Endothelial cell of umbilical vein (primary cell): ENCODE measurements around the gene DNAAF5. TPM values are rescaled to one million over a fixed set of nuclear protein-coding genes. Genes with fewer than 3 reads are reported as not detected.

ENCODE experiments used
- BruUV-seq: library from RNA; stranded (reverse); fragments of 400-500 nt; replicated peaks from 2 replicates; lab custom pipeline; 2021; lab: Mats Ljungman, UMichigan
- CTCF ChIA-PET: fragments of 300-600, 350-600 bp; sonication (Branson Sonifier 250); formaldehyde crosslinking; loops from one replicate; lab custom pipeline; 2021; ENCODE audit warnings: antibody characterized with exemption, inconsistent platforms; lab: Charles Lee
- POLR2A ChIA-PET: fragments of 300-600, 350-600 bp; sonication (Branson Sonifier 250); formaldehyde crosslinking; loops from one replicate; lab custom pipeline; 2021; ENCODE audit warnings: antibody characterized with exemption, inconsistent platforms; lab: Charles Lee
- DNase-seq: peaks from one replicate; pipeline ENCODE4 v3.0.0-alpha.2; 2011; ENCODE audit warnings: low read depth, low spot score
- FAIRE-seq: peaks from 2 replicates; lab custom pipeline; 2011; peaks lifted over from hg19 to GRCh38; lab: Jason Lieb, UNC
- H2AFZ ChIP-seq: 2 replicates; pipeline ENCODE4 v1.6.0; 2012; ENCODE audit warnings: low read depth, low read length, control low read depth, inconsistent platforms
- H3K27ac ChIP-seq: 2 replicates; pipeline ENCODE4 v1.5.1; 2011; ENCODE audit warnings: low read depth, mild to moderate bottlenecking, control low read depth, low read length, moderate library complexity; ENCODE audit not compliant: insufficient read depth
- H3K27me3 ChIP-seq, 2 experiments: 2 replicates each; pipeline versions ENCODE4 v1.6.0 to v1.6.1; 2011; ENCODE audit warnings: low read length in 2 of 2, mixed read lengths in 1 of 2; ENCODE audit not compliant: control insufficient read depth in 2 of 2, insufficient read depth in 2 of 2
- H3K36me3 ChIP-seq, 2 experiments: 2 replicates in 1 of 2; 3 replicates in 1 of 2; pipeline ENCODE4 v1.5.1; 2011; ENCODE audit warnings: low read length in 2 of 2, mild to moderate bottlenecking in 1 of 2, moderate library complexity in 1 of 2; ENCODE audit not compliant: control insufficient read depth in 2 of 2, insufficient read depth in 2 of 2; ENCODE audit errors: extremely low read depth in 1 of 2
- H3K4me1 ChIP-seq: 3 replicates; pipeline ENCODE4 v1.5.1; 2011; ENCODE audit warnings: mild to moderate bottlenecking, low read length; ENCODE audit not compliant: control insufficient read depth, insufficient read depth; ENCODE audit errors: extremely low read depth
- H3K4me2 ChIP-seq: 2 replicates; pipeline ENCODE4 v1.6.1; 2011; ENCODE audit warnings: low read length, control low read depth, mixed read lengths; ENCODE audit not compliant: insufficient read depth
- H3K4me3 ChIP-seq, 3 experiments: fragments of 200-600 bp in 1 of 3; sonication (generic), shearing (Covaris generic) in 1 of 3; replicated peaks in 1 of 3; 2 replicates each; pipeline ENCODE4 v1.5.1; 2011 to 2016; ENCODE audit warnings: control low read depth in 3 of 3, low read length in 3 of 3, mild to moderate bottlenecking in 2 of 3, inconsistent platforms in 1 of 3, low read depth in 1 of 3, moderate library complexity in 1 of 3; ENCODE audit not compliant: insufficient read depth in 1 of 3
- H3K79me2 ChIP-seq: 2 replicates; pipeline ENCODE4 v1.6.0; 2012; ENCODE audit warnings: low read length, inconsistent platforms; ENCODE audit not compliant: control insufficient read depth, insufficient read depth
- H3K9ac ChIP-seq: replicated peaks from 2 replicates; pipeline ENCODE3; 2011; ENCODE audit warnings: low read length, control low read depth; ENCODE audit not compliant: insufficient read depth; ENCODE audit errors: extremely low read depth
- H3K9me1 ChIP-seq: replicated peaks from 3 replicates; pipeline ENCODE4 v1.6.0; 2011; ENCODE audit warnings: mild to moderate bottlenecking, low read length; ENCODE audit not compliant: control insufficient read depth, insufficient read depth; ENCODE audit errors: extremely low read depth
- H3K9me3 ChIP-seq: replicated peaks from 2 replicates; pipeline ENCODE4 v1.5.1; 2012; ENCODE audit warnings: low read length, inconsistent platforms; ENCODE audit not compliant: control insufficient read depth, insufficient read depth
- H4K20me1 ChIP-seq: replicated peaks from 2 replicates; pipeline ENCODE3; 2011; ENCODE audit warnings: mild to moderate bottlenecking, low read length; ENCODE audit not compliant: control insufficient read depth, insufficient read depth; ENCODE audit errors: extremely low read depth
- CTCF ChIP-seq, 2 donors: IDR thresholded peaks; 1 replicate in 1 of 2; 2 replicates in 1 of 2; pipeline ENCODE4 v1.5.1; 2011; ENCODE audit warnings: low read length in 2 of 2, mild to moderate bottlenecking in 2 of 2, moderate library complexity in 2 of 2, control low read depth in 1 of 2, inconsistent platforms in 1 of 2, low read depth in 1 of 2; ENCODE audit not compliant: insufficient read depth in 1 of 2; ENCODE audit errors: extremely low read depth in 1 of 2
- FOS ChIP-seq: IDR thresholded peaks from 2 replicates; pipeline ENCODE4 v1.6.1; 2011; ENCODE audit warnings: mild to moderate bottlenecking, low read length, moderate library complexity, borderline replicate concordance; ENCODE audit not compliant: insufficient read depth
- JUN ChIP-seq: IDR thresholded peaks from 2 replicates; pipeline ENCODE4 v1.6.1; 2011; ENCODE audit warnings: borderline replicate concordance, low read depth; ENCODE audit not compliant: insufficient read length, insufficient read depth
- dilution Hi-C: fragments of 300-500 bp; cut with MboI; formaldehyde crosslinking; loops from one replicate; pipeline ENCODE4 v1.15.0; 2019; ENCODE audit warnings: low sequenced_read_pairs; ENCODE audit not compliant: extremely low pct_ligation_motif_present
- intact Hi-C: fragments of 100-400 bp; cut with micrococcal nuclease; formaldehyde crosslinking; loops from one replicate; pipeline ENCODE4 v1.10.0; 2022
- polyA plus RNA-seq, 4 experiments: library from polyadenylated mRNA; depleted of rRNA in 3 of 4; stranded (reverse) in 3 of 4; unstranded in 1 of 4; fragments of >200 nt; gene quantifications; 2 replicates each; pipeline versions ENCODE4 v1.2.1 to v1.2.3, GENCODE V29; 2011 to 2012; ENCODE audit warnings: missing spikeins in 1 of 4
- total RNA-seq: library from RNA; stranded (reverse); gene quantifications from 2 replicates; pipeline ENCODE4 v1.2.3, GENCODE V29; 2021

The DNAAF5 gene
- total and polyA plus RNA-seq, 2 donors (not counting 3 experiments of a cell fraction or from before 2014, with no cell fraction given): 49.3 to 65.5 TPM

GRCh38 chr7:831596-832166 lies 105.2 kb downstream of the DNAAF5 start:
- H3K4me2 ChIP-seq: peak overlapping the region; percentile 91
- H3K4me1 ChIP-seq: peaks cover 22% of the 10 kb centered on the region
- dilution Hi-C loops: no loop called here
- no peaks in the 10 kb centered on the region for H3K9me1 ChIP-seq
- no peaks in the 10 kb centered on the region for H4K20me1 ChIP-seq
- intact Hi-C loops: loop anchor here (1.0 to 2.0 kb wide), 4 partner anchors 15 to 45 kb away; no protein-coding TSS in a partner anchor
- peak overlapping the region; percentile 98 for H3K27ac ChIP-seq
- H2AFZ ChIP-seq: no peak overlapping the region
- FAIRE-seq (peak; percentile 88), DNase-seq (peak; percentile 93)
- H3K9me3 ChIP-seq: no peaks in the 10 kb centered on the region
- BruUV-seq: TSS peak; percentile 84
- peaks cover 46% of the 10 kb centered on the region for H3K79me2 ChIP-seq
- ChIA-PET POLR2A (no interaction called here), CTCF (interaction anchor here (0.8 to 2.2 kb wide), 5 partner anchors 14 to 128 kb away, joined by 3 to 13 read pairs (median 3); no protein-coding TSS in a partner anchor)
- H3K9ac ChIP-seq: peak overlapping the region; percentile 96
- no peaks in the 10 kb centered on the region for H3K36me3 ChIP-seq
- no peaks in the 10 kb centered on the region for H3K27me3 ChIP-seq
- no peak for TF ChIP-seq CTCF (IDR thresholded peaks at IDR 0.05; ENCODE audit: extremely low read depth in 1 of 2, insufficient read depth in 1 of 2, low read depth in 1 of 2, low read length in 2 of 2)
- peak; percentile 92 for TF ChIP-seq FOS
- TF ChIP-seq JUN: peak; percentile 99
- H3K4me3 ChIP-seq: peak overlapping the region in 2 of 3 experiments; percentile 12 to 49
